Parathyroid adenoma (tissue), 2 donors: ENCODE measurements around the gene FBXO9.

Experiments
- H2AFZ ChIP-seq: fragments of 300-600 bp; sonication (generic); one replicate; pipeline ENCODE4 v1.7.0; 2017; ENCODE audit warnings: antibody characterized with exemption, mild to moderate bottlenecking
- H3K27ac ChIP-seq: fragments of 300-600 bp; sonication (generic); one replicate; pipeline ENCODE4 v1.7.0; 2017
- H3K27me3 ChIP-seq: fragments of 300-600 bp; sonication (generic); one replicate; pipeline ENCODE4 v1.7.0; 2017; ENCODE audit warnings: low read length; ENCODE audit not compliant: control insufficient read depth, insufficient read depth
- H3K36me3 ChIP-seq: fragments of 300-600 bp; sonication (generic); one replicate; pipeline ENCODE4 v1.7.0; 2017; ENCODE audit warnings: low read length; ENCODE audit not compliant: control insufficient read depth, insufficient read depth
- H3K4me1 ChIP-seq: fragments of 300-600 bp; sonication (generic); one replicate; pipeline ENCODE4 v1.7.0; 2017; ENCODE audit warnings: control low read depth
- H3K4me2 ChIP-seq: fragments of 300-600 bp; sonication (generic); one replicate; pipeline ENCODE4 v1.7.0; 2017; ENCODE audit warnings: low read length
- H3K4me3 ChIP-seq: fragments of 300-600 bp; sonication (generic); one replicate; pipeline ENCODE4 v1.7.0; 2017; ENCODE audit warnings: low read depth, low read length
- H3K79me2 ChIP-seq: fragments of 300-600 bp; sonication (generic); one replicate; pipeline ENCODE4 v1.7.0; 2017; ENCODE audit warnings: control low read depth
- H3K9ac ChIP-seq: fragments of 300-600 bp; sonication (generic); one replicate; pipeline ENCODE4 v1.7.0; 2017; ENCODE audit warnings: mild to moderate bottlenecking
- H3K9me3 ChIP-seq: fragments of 300-600 bp; sonication (generic); one replicate; pipeline ENCODE4 v1.7.0; 2017; ENCODE audit warnings: low read length; ENCODE audit not compliant: control insufficient read depth
- TF ChIP-seq, protein P1 (sequence below): fragments of 300-600 bp; sonication (generic); IDR thresholded peaks from one replicate; pipeline ENCODE4 v1.7.0; 2017; ENCODE audit warnings: antibody characterized with exemption, mild to moderate bottlenecking
- donor health status: primary hyperparathyroidism.

FBXO9 gene

GRCh38 chr6:53112871-53113270 is 47.7 kb downstream of the FBXO9 start:
- Histone ChIP-seq H3K4me3 (no peak overlapping the region), H3K36me3 (no peaks in the 10 kb centered on the region), H3K27ac (no peak overlapping the region), H2AFZ (no peak overlapping the region), H3K4me2 (no peak overlapping the region), H3K9ac (no peak overlapping the region), H3K4me1 (peaks cover 6% of the 10 kb centered on the region), H3K79me2 (no peaks in the 10 kb centered on the region), H3K27me3 (no peaks in the 10 kb centered on the region), H3K9me3 (no peaks in the 10 kb centered on the region)
- TF ChIP-seq, protein P1, sequence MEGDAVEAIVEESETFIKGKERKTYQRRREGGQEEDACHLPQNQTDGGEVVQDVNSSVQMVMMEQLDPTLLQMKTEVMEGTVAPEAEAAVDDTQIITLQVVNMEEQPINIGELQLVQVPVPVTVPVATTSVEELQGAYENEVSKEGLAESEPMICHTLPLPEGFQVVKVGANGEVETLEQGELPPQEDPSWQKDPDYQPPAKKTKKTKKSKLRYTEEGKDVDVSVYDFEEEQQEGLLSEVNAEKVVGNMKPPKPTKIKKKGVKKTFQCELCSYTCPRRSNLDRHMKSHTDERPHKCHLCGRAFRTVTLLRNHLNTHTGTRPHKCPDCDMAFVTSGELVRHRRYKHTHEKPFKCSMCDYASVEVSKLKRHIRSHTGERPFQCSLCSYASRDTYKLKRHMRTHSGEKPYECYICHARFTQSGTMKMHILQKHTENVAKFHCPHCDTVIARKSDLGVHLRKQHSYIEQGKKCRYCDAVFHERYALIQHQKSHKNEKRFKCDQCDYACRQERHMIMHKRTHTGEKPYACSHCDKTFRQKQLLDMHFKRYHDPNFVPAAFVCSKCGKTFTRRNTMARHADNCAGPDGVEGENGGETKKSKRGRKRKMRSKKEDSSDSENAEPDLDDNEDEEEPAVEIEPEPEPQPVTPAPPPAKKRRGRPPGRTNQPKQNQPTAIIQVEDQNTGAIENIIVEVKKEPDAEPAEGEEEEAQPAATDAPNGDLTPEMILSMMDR, result no peak

GRCh38 chr6:53113742-53114141 is 48.5 kb downstream of the FBXO9 start:
- peaks cover 6% of the 10 kb centered on the region for H3K4me1 ChIP-seq
- no peak overlapping the region for H3K4me2 ChIP-seq
- no peak overlapping the region for H3K9ac ChIP-seq
- H3K27ac ChIP-seq, result no peak overlapping the region
- TF ChIP-seq, protein P1, result no peak
- H3K27me3 ChIP-seq, result no peaks in the 10 kb centered on the region
- H3K4me3 ChIP-seq, result no peak overlapping the region
- no peaks in the 10 kb centered on the region for H3K79me2 ChIP-seq
- no peak overlapping the region for H2AFZ ChIP-seq
- H3K36me3 ChIP-seq, result no peaks in the 10 kb centered on the region
- no peaks in the 10 kb centered on the region for H3K9me3 ChIP-seq

- Histone ChIP-seq H3K79me2 (no peaks in the 10 kb centered on the region), H3K4me3 (no peak overlapping the region), H3K36me3 (no peaks in the 10 kb centered on the region), H3K9ac (no peak overlapping the region), H3K27ac (no peak overlapping the region), H3K4me2 (no peak overlapping the region), H3K9me3 (no peaks in the 10 kb centered on the region), H3K27me3 (no peaks in the 10 kb centered on the region), H3K4me1 (peaks cover 6% of the 10 kb centered on the region), H2AFZ (no peak overlapping the region)
- TF ChIP-seq, protein P1, result no peak
Measured at GRCh38 chr6:53115113-53115512, 49.9 kb downstream of the FBXO9 start.

DNA sequence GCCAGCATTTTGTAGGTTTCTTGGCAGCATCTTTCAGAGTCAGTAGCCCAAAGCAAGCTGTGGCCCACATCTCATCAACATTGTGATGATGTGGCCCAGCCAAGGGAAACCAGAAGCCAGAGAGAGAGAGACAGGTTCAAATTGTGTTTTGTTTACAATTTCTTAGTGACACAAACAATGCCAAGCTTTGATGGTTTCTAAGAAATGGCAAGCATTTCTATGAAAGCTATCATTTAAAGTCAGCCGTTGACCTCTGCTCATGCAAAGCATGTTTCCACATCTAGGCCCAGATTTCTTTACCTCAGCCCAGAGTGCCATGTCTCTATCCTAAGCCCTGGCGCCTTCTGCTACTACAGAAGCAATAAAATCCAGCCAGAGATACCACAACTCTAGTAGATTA is 50.5 kb downstream of the FBXO9 start:
- no peak overlapping the region for H3K4me2 ChIP-seq

DNA sequence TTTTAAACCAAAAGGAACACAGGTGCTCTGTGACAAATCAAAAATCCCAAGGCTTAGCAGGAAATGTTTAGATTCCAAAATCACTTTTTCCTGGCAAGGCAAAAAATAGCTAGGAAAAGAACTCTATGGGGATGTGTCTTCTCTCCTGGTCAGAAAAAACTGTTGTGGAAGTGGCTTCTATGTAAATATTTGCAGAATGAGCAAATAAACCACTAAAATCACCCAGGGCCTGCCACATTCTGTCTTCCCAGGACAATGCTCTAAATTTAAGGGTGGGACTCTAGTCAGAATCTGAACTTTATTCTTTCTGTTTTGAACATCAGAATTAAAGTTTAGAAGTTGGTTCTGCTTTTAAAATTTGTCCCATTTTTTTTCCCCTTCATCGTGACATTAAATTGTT is 54.1 kb downstream of the FBXO9 start:
- Histone ChIP-seq H3K4me3 (no peak overlapping the region), H3K36me3 (no peaks in the 10 kb centered on the region), H3K9me3 (no peaks in the 10 kb centered on the region), H3K4me2 (no peak overlapping the region), H3K27ac (no peak overlapping the region), H3K9ac (no peak overlapping the region), H3K79me2 (no peaks in the 10 kb centered on the region), H2AFZ (no peak overlapping the region), H3K27me3 (no peaks in the 10 kb centered on the region), H3K4me1 (no peaks in the 10 kb centered on the region)
- TF ChIP-seq, protein P1, result no peak

More for the DNA sequence above, 50.5 kb downstream of the FBXO9 start:
- Histone ChIP-seq H3K27me3 (no peaks in the 10 kb centered on the region), H3K4me1 (peaks cover 6% of the 10 kb centered on the region), H3K27ac (no peak overlapping the region), H3K9ac (no peak overlapping the region), H3K9me3 (no peaks in the 10 kb centered on the region), H3K36me3 (no peaks in the 10 kb centered on the region), H3K4me3 (no peak overlapping the region), H3K79me2 (no peaks in the 10 kb centered on the region), H2AFZ (no peak overlapping the region)
- TF ChIP-seq, protein P1, result no peak
